ENCODE measurements around the gene PEDS1. TPM values are rescaled to one million over a fixed set of nuclear protein-coding genes. Genes with fewer than 3 reads are reported as not detected.
A peak's percentile ranks its signal among the peaks of the same experiment; 100 is the strongest.

PEDS1 gene
- total and polyA plus RNA-seq, 2 of the 13 experiments (the other 11 are each of a cell fraction or from before 2014, with no cell fraction given), result 30.5 to 93.9 TPM

DNA sequence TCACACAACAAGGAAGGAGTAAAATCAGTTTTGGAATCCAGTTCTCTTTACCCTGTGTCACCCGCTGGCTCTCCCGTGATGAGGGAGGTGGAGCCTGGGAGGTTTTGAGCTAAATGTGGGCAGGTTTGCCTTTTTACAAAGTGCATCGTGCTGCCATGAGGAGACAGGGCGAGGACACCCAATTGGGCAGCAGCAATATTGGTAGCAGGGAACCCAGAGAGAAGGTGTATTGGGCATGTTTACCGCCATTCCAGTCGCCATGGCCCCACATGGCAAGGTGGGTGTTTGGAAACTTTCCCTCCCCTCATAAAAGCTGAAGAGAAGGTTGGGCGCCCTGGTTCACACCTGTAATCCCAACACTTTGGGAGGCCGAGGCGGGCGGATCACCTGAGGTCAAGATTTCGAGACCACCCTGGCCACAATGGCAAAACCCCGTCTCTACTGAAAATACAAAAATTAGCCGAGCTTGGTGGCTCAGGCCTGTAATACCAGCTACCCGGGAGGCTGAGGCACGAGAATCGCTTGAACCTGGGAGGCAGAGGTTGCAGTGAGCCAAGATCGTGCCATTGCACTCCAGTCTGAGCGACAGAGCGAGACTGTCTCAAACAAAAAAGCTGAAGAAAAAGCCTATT lies 37.0 kb downstream of the PEDS1 start (continued):
- TF ChIP-seq, protein P1, sequence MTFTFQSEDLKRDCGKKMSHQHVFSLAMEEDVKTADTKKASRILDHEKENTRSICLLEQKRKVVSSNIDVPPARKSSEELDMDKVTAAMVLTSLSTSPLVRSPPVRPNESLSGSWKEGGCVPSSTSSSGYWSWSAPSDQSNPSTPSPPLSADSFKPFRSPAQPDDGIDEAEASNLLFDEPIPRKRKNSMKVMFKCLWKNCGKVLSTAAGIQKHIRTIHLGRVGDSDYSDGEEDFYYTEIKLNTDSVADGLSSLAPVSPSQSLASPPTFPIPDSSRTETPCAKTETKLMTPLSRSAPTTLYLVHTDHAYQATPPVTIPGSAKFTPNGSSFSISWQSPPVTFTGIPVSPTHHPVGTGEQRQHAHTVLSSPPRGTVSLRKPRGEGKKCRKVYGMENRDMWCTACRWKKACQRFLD (CRISPR knock-in tag; IDR thresholded peaks at IDR 0.05; ENCODE audit: borderline replicate concordance), result no peak
- TF ChIP-seq, protein P2, sequence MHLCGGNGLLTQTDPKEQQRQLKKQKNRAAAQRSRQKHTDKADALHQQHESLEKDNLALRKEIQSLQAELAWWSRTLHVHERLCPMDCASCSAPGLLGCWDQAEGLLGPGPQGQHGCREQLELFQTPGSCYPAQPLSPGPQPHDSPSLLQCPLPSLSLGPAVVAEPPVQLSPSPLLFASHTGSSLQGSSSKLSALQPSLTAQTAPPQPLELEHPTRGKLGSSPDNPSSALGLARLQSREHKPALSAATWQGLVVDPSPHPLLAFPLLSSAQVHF (CRISPR knock-in tag; IDR thresholded peaks at IDR 0.05), result no peak
- no peak for TF ChIP-seq ZNF605 (CRISPR knock-in tag; IDR thresholded peaks at IDR 0.05)
- no peak for TF ChIP-seq ZMYM3 (CRISPR knock-in tag; IDR thresholded peaks at IDR 0.05)
- TF ChIP-seq ZNF558 (CRISPR knock-in tag; IDR thresholded peaks at IDR 0.05; ENCODE audit: borderline replicate concordance), result no peak
- TF ChIP-seq TCF7 (IDR thresholded peaks at IDR 0.05; ENCODE audit: low read depth), result no peak
- no peak for TF ChIP-seq ZNF792 (CRISPR knock-in tag; IDR thresholded peaks at IDR 0.05)
- no peak for TF ChIP-seq ZNF121 (CRISPR knock-in tag; IDR thresholded peaks at IDR 0.05)
- no peak for TF ChIP-seq RFX5 (IDR thresholded peaks at IDR 0.05; ENCODE audit: low read depth, low read length)
- TF ChIP-seq ZNF674 (CRISPR knock-in tag; IDR thresholded peaks at IDR 0.05; ENCODE audit: low read depth), result no peak
- no peak for TF ChIP-seq CHCHD3 (CRISPR knock-in tag; IDR thresholded peaks at IDR 0.05)
- no peak for TF ChIP-seq GTF3A (CRISPR knock-in tag; conservative IDR thresholded peaks at IDR 0.05)
- TF ChIP-seq ISX (CRISPR knock-in tag; conservative IDR thresholded peaks at IDR 0.05), result 0 out of 2 replicates have a peak, but pooled peaks have one; percentile 46
- no peak for TF ChIP-seq GPN1 (CRISPR knock-in tag; IDR thresholded peaks at IDR 0.05; ENCODE audit: borderline replicate concordance)
- no peak for TF ChIP-seq MAZ (IDR thresholded peaks at IDR 0.05; ENCODE audit: borderline replicate concordance, low read depth, low read length)
- TF ChIP-seq MAZ (CRISPR knock-in tag; IDR thresholded peaks at IDR 0.05; ENCODE audit: low read depth), result peak; percentile 4; the same call in 1 of the 2 replicates
- TF ChIP-seq REXO4 (CRISPR knock-in tag; IDR thresholded peaks at IDR 0.05; ENCODE audit: borderline replicate concordance), result no peak
- no peak for TF ChIP-seq CBFB (CRISPR knock-in tag; IDR thresholded peaks at IDR 0.05)
- TF ChIP-seq, protein P3, sequence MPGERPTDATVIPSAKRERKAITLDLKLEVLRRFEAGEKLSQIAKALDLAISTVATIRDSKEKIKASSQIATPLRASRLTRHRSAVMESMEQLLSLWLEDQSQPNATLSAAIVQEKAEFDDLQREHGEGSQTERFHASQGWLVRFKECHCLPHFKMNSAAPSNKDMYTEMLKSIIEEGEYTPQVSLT (CRISPR knock-in tag; IDR thresholded peaks at IDR 0.05; ENCODE audit: borderline replicate concordance, low read depth), result no peak
- TF ChIP-seq GLI4 (CRISPR knock-in tag; IDR thresholded peaks at IDR 0.05; ENCODE audit: borderline replicate concordance), result 0 out of 2 replicates have a peak, but pooled peaks have one; percentile 56
- TF ChIP-seq MTA3 (CRISPR knock-in tag; IDR thresholded peaks at IDR 0.05), result no peak
- TF ChIP-seq ZBTB21 (CRISPR knock-in tag; IDR thresholded peaks at IDR 0.05), result no peak; the same call in 1 of the 2 replicates
- TF ChIP-seq, protein P4, sequence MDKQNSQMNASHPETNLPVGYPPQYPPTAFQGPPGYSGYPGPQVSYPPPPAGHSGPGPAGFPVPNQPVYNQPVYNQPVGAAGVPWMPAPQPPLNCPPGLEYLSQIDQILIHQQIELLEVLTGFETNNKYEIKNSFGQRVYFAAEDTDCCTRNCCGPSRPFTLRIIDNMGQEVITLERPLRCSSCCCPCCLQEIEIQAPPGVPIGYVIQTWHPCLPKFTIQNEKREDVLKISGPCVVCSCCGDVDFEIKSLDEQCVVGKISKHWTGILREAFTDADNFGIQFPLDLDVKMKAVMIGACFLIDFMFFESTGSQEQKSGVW (CRISPR knock-in tag; IDR thresholded peaks at IDR 0.05; ENCODE audit: borderline replicate concordance), result no peak
- TF ChIP-seq TOE1 (CRISPR knock-in tag; IDR thresholded peaks at IDR 0.05), result no peak
- no peak for TF ChIP-seq IRX3 (CRISPR knock-in tag; IDR thresholded peaks at IDR 0.05; ENCODE audit: borderline replicate concordance, low read depth)
- no peak for TF ChIP-seq ETV6 (CRISPR knock-in tag; conservative IDR thresholded peaks at IDR 0.05)
- no peak for TF ChIP-seq ZFX (CRISPR knock-in tag; IDR thresholded peaks at IDR 0.05; ENCODE audit: low read depth)
- TF ChIP-seq KLF6 (CRISPR knock-in tag; IDR thresholded peaks at IDR 0.05), result no peak
- TF ChIP-seq, protein P5, sequence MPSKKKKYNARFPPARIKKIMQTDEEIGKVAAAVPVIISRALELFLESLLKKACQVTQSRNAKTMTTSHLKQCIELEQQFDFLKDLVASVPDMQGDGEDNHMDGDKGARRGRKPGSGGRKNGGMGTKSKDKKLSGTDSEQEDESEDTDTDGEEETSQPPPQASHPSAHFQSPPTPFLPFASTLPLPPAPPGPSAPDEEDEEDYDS (CRISPR knock-in tag; IDR thresholded peaks at IDR 0.05), result no peak

Measured in HepG2 (cell line).